HFF-Myc (cell line): Measurements from ENCODE around the gene ANO1.

ENCODE experiments used
- DNase-seq: peaks from one replicate; pipeline ENCODE4 v3.0.0-alpha.2; 2011; ENCODE audit warnings: low read depth; ENCODE audit errors: extremely low read depth
- H3K4me3 ChIP-seq: replicated peaks from 2 replicates; pipeline ENCODE4 v1.5.1; 2011; ENCODE audit warnings: low read depth, mild to moderate bottlenecking, control low read depth, low read length
- TF ChIP-seq, protein P1 (sequence below): IDR thresholded peaks from 2 replicates; pipeline ENCODE4 v1.5.1; 2012; ENCODE audit warnings: mild to moderate bottlenecking, low read depth, low read length, control low read depth; ENCODE audit errors: missing control alignments

The ANO1 gene

DNA sequence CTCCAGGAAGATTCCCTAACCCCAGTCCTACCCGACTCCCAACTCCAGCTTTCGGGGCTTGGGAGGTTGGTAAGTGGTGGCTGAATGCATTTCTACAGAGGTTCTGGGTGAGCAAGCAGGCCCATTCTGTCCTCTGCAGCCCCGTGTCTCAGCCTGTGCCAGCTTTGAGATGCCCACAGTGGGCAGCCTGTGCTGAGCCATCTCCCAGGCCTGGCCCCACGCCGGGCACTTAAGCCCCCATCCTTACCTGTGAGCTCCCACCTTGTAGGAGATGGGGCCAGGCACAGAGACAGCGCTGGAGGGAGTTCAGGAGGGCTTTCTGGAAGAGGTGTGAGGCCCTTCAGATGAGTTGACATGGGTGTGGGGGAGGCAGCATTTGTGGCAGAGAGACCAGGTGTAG is 54.5 kb downstream of the ANO1 start:
- no peak for DNase-seq
- TF ChIP-seq, protein P1, sequence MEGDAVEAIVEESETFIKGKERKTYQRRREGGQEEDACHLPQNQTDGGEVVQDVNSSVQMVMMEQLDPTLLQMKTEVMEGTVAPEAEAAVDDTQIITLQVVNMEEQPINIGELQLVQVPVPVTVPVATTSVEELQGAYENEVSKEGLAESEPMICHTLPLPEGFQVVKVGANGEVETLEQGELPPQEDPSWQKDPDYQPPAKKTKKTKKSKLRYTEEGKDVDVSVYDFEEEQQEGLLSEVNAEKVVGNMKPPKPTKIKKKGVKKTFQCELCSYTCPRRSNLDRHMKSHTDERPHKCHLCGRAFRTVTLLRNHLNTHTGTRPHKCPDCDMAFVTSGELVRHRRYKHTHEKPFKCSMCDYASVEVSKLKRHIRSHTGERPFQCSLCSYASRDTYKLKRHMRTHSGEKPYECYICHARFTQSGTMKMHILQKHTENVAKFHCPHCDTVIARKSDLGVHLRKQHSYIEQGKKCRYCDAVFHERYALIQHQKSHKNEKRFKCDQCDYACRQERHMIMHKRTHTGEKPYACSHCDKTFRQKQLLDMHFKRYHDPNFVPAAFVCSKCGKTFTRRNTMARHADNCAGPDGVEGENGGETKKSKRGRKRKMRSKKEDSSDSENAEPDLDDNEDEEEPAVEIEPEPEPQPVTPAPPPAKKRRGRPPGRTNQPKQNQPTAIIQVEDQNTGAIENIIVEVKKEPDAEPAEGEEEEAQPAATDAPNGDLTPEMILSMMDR: no peak
- no peak overlapping the region for H3K4me3 ChIP-seq

DNA sequence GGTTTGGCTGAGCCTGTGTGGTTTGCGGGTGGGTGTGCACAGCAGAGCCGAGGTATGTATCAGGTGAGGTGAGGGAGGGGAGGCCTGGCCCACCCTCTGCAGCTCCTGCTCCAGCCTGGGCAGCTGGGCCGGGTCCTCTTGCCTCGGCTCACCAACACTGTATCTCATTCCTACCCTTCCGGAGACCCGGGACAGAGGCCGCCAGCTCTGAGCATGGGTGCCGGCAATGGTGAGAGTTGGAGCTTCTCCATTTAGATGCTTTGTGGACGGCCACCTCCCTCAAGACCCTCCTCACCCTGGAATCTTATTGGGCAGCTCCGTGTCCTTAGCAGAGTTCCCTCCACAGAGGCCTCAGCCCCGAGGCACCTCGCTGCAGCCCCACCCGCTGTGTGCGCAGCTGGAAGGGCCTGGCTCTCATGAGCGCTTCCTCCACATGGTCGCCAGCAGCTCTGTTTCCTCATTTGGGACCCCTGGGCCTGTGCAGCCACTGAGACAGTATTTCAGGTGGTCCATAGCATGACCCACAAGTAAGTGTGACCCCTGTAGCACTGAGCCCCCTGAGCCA is 55.7 kb downstream of the ANO1 start:
- TF ChIP-seq, protein P1: no peak
- no peak for DNase-seq
- H3K4me3 ChIP-seq: no peak overlapping the region

GRCh38 chr11:70134490-70134889 is 56.4 kb downstream of the ANO1 start:
- peak; percentile 7 for DNase-seq
- TF ChIP-seq, protein P1: no peak
- H3K4me3 ChIP-seq: no peak overlapping the region

DNA sequence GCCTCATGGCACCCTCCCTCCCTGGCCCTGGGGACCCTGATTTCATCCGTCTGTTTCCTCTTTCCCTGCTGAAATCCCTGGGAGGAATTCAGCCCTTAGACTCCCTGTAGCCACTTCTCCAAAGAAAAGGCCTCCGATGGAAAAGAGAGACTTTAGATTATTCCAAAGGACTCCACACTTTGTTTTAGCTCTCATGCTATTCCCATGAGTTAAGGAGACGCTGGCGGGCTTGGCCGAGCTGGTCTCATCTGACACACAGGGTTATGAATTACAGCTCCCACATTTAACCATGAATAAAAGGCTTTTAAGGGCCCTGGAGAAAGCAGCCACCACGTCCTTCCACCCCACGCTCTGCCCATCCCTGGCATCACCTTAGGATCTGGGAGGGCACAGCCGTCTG is 57.0 kb downstream of the ANO1 start:
- DNase-seq: no peak
- H3K4me3 ChIP-seq: no peak overlapping the region
- TF ChIP-seq, protein P1: no peak

GRCh38 chr11:70135625-70136059 is 57.5 kb downstream of the ANO1 start:
- no peak overlapping the region for H3K4me3 ChIP-seq
- TF ChIP-seq, protein P1: no peak
- DNase-seq: no peak

DNA sequence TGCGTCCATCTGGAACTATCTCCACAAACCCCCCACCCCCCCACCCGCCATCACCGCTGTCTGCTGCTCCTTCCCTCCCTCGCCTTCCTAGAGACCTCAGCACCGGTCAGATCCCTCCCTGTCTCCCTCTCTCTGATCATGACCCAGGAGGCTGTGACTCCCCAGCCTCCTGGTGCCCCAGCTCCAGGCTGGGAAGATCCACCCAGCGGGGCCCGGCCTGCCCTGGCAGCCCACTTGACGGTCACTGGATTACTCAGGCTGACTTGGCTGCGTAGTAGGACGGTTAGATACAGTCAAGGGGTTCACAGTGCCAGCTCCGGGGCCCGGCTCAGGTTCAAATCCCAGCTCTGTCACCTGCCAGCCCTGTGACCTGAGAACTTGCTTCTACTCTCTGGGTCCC is 59.3 kb downstream of the ANO1 start:
- no peak for DNase-seq
- TF ChIP-seq, protein P1: no peak
- no peak overlapping the region for H3K4me3 ChIP-seq

DNA sequence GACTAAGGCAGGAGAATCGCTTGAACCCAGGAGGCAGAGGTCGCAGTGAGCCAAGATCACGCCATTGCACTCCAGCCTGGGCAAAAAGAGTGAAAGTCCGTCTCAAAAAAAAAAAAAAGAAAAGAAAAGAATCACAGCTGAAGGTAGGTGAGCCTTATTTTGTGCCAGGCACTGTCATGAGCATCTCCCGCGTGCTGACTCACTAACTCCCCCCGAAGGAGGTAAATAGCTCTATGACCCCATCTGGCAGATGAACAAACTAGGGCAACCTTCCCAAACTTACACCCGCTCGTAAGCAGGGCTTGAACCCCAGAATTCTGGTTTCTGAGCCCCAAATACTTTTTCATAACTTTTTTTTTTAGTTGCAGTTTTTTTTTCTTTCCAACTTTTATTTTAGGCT is 60.3 kb downstream of the ANO1 start:
- H3K4me3 ChIP-seq: no peak overlapping the region
- TF ChIP-seq, protein P1: no peak
- DNase-seq: no peak
